Gastroesophageal sphincter (tissue), 4 donors: ENCODE data around the gene AQP12B. TPM values are rescaled to one million over a fixed set of nuclear protein-coding genes. Genes with fewer than 3 reads are reported as not detected.

ENCODE experiments used
- ATAC-seq: fragments of 150-250 bp; one replicate; pipeline ENCODE4 v1.9.1; 2016; ENCODE audit warnings: mild to moderate bottlenecking, moderate library complexity
- H3K27ac ChIP-seq, 4 donors: fragments of 200-600 bp; sonication (generic) in 3 of 4; 1 replicate in 3 of 4; 2 replicates in 1 of 4; pipeline ENCODE4 v1.5.1; 2016 to 2019
- H3K27me3 ChIP-seq: fragments of 200-600 bp; sonication (generic); one replicate; pipeline ENCODE4 v1.5.1; 2019
- H3K36me3 ChIP-seq, 2 donors: fragments of 200-600 bp; sonication (generic); one replicate each; pipeline ENCODE4 v1.5.1; 2019; ENCODE audit warnings: control low read depth in 1 of 2
- H3K4me1 ChIP-seq, 3 donors: fragments of 200-600 bp; sonication (generic); 1 replicate in 2 of 3; 2 replicates in 1 of 3; pipeline ENCODE4 v1.5.1; 2016 to 2019; ENCODE audit warnings: control low read depth in 2 of 3
- H3K4me3 ChIP-seq, 2 donors: fragments of 200-600 bp; sonication (generic); one replicate each; pipeline ENCODE4 v1.5.1; 2019; ENCODE audit warnings: mild to moderate bottlenecking in 1 of 2, moderate library complexity in 1 of 2
- H3K9me3 ChIP-seq, 3 donors: fragments of 200-600 bp; sonication (generic); one replicate each; pipeline ENCODE4 v1.5.1; 2017 to 2019; ENCODE audit warnings: control low read depth in 2 of 3
- CTCF ChIP-seq, 4 experiments: fragments of 200-600 bp in 2 of 4; fragments of 450-650 bp in 2 of 4; sonication (generic) in 1 of 4; IDR thresholded peaks; one replicate each; pipeline ENCODE4 v1.5.1; 2017 to 2019; ENCODE audit warnings: antibody characterized with exemption in 4 of 4, mild to moderate bottlenecking in 2 of 4, moderate library complexity in 2 of 4
- EP300 ChIP-seq: sonication (generic); formaldehyde crosslinking; IDR thresholded peaks from one replicate; pipeline ENCODE4 v1.6.1; 2017; ENCODE audit warnings: antibody characterized with exemption, mild to moderate bottlenecking
- POLR2A ChIP-seq, 2 donors: fragments of 450-650 bp; IDR thresholded peaks; one replicate each; pipeline ENCODE4 v1.6.1; 2017; ENCODE audit warnings: antibody characterized with exemption in 2 of 2, mild to moderate bottlenecking in 2 of 2, moderate library complexity in 1 of 2
- POLR2AphosphoS5 ChIP-seq: sonication (generic); formaldehyde crosslinking; IDR thresholded peaks from one replicate; pipeline ENCODE4 v1.6.1; 2017; ENCODE audit warnings: antibody characterized with exemption
- WGBS, 2 donors: methylation state at CpG; one replicate each; pipeline ENCODE4 v1.1.5; 2018; ENCODE audit warnings: low coverage in 1 of 2; 5-methylcytosine and 5-hydroxymethylcytosine counted together
- total RNA-seq, 4 donors: library from RNA; depleted of rRNA; stranded (reverse); fragments of >200 nt; gene quantifications; one replicate each; pipeline ENCODE4 v1.1.0, GENCODE V29; 2016

AQP12B gene
- total RNA-seq, 4 donors from 2014 or later = not detected

GRCh38 chr2:240713071-240713927 is 30.6 kb upstream of the AQP12B start:
- H3K27me3 ChIP-seq = peaks cover 39% of the 10 kb centered on the region
- H3K4me1 ChIP-seq = no peaks in the 10 kb centered on the region
- no peaks in the 10 kb centered on the region for H3K36me3 ChIP-seq
- no peaks in the 10 kb centered on the region for H3K9me3 ChIP-seq
- TF ChIP-seq EP300 (no peak), CTCF (IDR thresholded peaks at IDR 0.05) (no peak), POLR2AphosphoS5 (no peak), POLR2A (IDR thresholded peaks at IDR 0.05) (no peak)
- ATAC-seq = peak; percentile 8
- 84 to 100% methylated on average over 2 to 6 of the region's 25 CpGs for WGBS, 2 donors
- no peak overlapping the region for H3K4me3 ChIP-seq
- no peak overlapping the region for H3K27ac ChIP-seq

- no peaks in the 10 kb centered on the region for H3K4me1 ChIP-seq
- H3K4me3 ChIP-seq = no peak overlapping the region
- 90% methylated on average over 4 of the region's 9 CpGs; no CpG with 5 or more reads in 1 of the 2 donors for WGBS, 2 donors
- TF ChIP-seq CTCF (IDR thresholded peaks at IDR 0.05) = no peak
- no peak for TF ChIP-seq POLR2AphosphoS5
- no peak for TF ChIP-seq POLR2A (IDR thresholded peaks at IDR 0.05)
- no peak for TF ChIP-seq EP300
- no peak for ATAC-seq
- H3K27ac ChIP-seq = no peak overlapping the region
- peaks cover 42% of the 10 kb centered on the region for H3K27me3 ChIP-seq
- H3K36me3 ChIP-seq = no peaks in the 10 kb centered on the region
- no peaks in the 10 kb centered on the region for H3K9me3 ChIP-seq
Measured at GRCh38 chr2:240712121-240712520, 29.4 kb upstream of the AQP12B start.

GRCh38 chr2:240711701-240712100 is 29.0 kb upstream of the AQP12B start:
- WGBS, 2 donors = 67 to 86% methylated on average over 1 to 3 of the region's 5 CpGs
- Histone ChIP-seq H3K4me3 (no peak overlapping the region), H3K9me3 (no peaks in the 10 kb centered on the region), H3K36me3 (no peaks in the 10 kb centered on the region), H3K4me1 (no peaks in the 10 kb centered on the region), H3K27ac (no peak overlapping the region), H3K27me3 (peaks cover 44% of the 10 kb centered on the region)
- TF ChIP-seq EP300 = no peak
- TF ChIP-seq POLR2A (IDR thresholded peaks at IDR 0.05) = no peak
- no peak for TF ChIP-seq CTCF (IDR thresholded peaks at IDR 0.05)
- TF ChIP-seq POLR2AphosphoS5 = no peak
- ATAC-seq = no peak

- no peaks in the 10 kb centered on the region for H3K36me3 ChIP-seq
- peaks cover 41% of the 10 kb centered on the region for H3K27me3 ChIP-seq
- H3K9me3 ChIP-seq = no peaks in the 10 kb centered on the region
- TF ChIP-seq EP300 (no peak), POLR2A (IDR thresholded peaks at IDR 0.05) (no peak), POLR2AphosphoS5 (no peak), CTCF (IDR thresholded peaks at IDR 0.05) (no peak)
- no peak overlapping the region for H3K4me3 ChIP-seq
- WGBS, 2 donors = 83 to 100% methylated on average over 2 of the region's 9 CpGs
- no peak for ATAC-seq
- no peaks in the 10 kb centered on the region for H3K4me1 ChIP-seq
- H3K27ac ChIP-seq = no peak overlapping the region
Measured at GRCh38 chr2:240711296-240711695, 28.6 kb upstream of the AQP12B start.

- ATAC-seq = no peak
- no peak overlapping the region for H3K4me3 ChIP-seq
- H3K27ac ChIP-seq = no peak overlapping the region
- no peaks in the 10 kb centered on the region for H3K9me3 ChIP-seq
- WGBS, 2 donors = 64 to 68% methylated on average over 7 of the region's 7 CpGs
- peaks cover 55% of the 10 kb centered on the region for H3K27me3 ChIP-seq
- TF ChIP-seq POLR2A (IDR thresholded peaks at IDR 0.05) (no peak), EP300 (no peak), POLR2AphosphoS5 (no peak), CTCF (IDR thresholded peaks at IDR 0.05) (no peak)
- no peaks in the 10 kb centered on the region for H3K4me1 ChIP-seq
- no peaks in the 10 kb centered on the region for H3K36me3 ChIP-seq
Measured at GRCh38 chr2:240708457-240708856, 25.8 kb upstream of the AQP12B start.
